GM19099 (cell line): ENCODE results near the gene SLC41A1.

Source experiments
- POLR2A ChIP-seq: IDR thresholded peaks from 3 replicates; pipeline ENCODE4 v1.6.1; 2011; ENCODE audit warnings: low read depth; ENCODE audit not compliant: insufficient read length; ENCODE audit errors: extremely low read depth

SLC41A1 gene

DNA sequence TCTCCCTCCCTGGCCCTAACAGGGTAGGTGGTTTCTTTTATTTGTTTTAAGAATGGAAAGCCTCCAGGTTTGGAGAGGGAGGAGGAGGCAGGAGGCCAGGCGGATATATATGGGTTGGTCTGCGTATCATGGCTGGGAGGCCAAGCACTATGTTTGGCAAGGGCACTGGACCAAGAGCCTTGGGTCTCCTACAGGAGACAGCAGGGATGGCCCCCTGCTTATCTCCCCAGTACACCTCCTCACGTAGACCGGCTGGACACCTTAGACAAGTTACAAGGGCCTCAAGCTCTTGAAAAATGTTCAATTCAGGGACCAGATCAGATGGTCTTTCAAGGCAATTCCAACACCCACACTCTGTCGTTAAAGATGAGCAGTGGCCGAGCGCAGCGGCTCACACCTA lies 10.9 kb downstream of the SLC41A1 start:
- no peak for TF ChIP-seq POLR2A

DNA sequence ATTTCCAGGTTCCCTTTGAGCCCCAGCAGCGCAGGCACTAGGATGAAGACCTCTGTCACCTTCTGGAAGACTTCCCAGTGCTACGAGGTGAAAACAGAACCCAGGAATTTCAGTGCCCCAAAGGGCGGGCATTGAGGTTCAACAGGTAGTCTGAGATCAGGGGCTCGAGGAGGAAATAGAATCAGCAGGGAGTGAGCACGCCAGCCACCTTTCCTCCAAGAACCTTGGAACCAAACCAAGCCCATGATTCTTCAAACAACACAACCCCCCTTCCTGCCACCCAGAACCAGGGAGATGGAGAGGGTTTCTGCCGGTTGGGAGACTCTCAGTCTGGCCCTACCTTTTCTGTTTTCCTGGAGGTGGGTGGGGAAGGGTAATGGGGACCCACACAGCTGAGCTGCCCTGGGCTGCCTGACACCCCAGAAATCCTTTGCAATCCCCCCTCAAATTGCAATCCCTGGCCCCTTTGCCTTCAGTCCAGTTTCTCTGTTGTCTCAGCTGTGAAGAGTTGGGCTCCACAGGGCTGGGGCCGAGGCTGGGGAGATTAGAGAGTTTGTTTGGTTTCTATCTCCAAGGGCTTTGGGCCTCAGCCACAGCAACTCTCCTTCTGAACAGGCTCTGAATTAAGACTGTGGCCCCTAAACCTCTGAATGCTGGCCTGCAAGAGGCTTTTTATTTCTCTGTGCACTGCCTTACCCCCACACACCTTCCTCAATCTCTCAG lies 11.9 kb downstream of the SLC41A1 start:
- no peak for TF ChIP-seq POLR2A

DNA sequence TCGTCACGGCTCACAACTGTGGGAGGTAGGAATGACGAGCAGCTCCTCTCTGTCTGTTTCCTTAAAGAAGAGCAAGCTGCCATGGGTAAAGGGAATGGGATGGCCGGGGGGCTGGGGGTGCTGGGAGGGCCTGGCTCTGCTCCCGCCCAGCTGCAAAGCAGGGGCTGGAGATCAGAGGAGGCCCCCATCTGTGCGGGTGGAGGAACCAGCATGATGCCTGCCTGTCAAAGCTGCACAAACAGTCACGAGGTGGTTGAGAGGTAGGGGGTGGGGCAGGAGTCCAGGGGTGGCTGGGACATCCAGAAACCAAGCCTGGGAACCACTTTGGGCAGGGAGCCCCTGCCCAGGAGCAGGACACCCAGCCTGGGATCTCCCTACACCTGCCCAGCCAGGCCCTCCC lies 12.6 kb downstream of the SLC41A1 start:
- no peak for TF ChIP-seq POLR2A

DNA sequence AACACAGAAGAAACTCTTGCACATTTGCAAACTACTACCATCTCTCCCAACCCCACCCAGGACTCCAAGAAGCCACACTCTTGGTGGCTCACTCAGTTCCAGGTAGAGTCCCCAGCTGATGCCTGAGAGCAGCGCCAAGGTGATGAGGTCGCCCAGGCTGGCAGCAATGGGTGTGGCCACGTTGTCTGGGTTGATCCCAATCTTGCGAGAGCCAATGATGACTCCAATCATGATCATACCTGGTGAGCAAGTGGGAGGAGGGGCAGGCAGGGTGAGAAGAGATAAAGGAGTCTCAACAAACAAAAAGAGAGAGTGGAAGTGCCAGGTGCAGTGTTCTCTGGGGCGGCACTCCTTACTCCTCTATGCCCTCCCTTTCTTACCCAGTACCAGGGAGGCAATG lies 14.4 kb downstream of the SLC41A1 start:
- no peak for TF ChIP-seq POLR2A

DNA sequence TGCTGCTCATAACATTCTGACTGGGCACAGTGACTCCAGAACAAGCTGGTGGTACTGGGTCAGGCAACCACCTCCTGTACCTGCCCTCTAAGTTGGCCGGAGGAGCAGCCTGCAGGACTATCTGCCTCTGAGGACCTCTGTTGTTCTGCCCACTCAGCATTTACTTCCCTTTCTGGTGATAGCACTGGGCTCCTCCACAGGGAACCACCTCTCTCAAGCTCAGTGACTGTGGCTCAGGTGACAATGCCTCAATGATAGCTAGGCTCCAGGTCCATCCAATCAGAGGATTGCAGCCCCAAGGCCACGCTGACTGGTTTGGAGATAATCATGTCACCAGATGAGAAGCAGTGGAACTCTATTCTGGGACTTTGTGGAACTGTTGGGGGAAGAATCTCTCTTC lies 15.8 kb downstream of the SLC41A1 start:
- TF ChIP-seq POLR2A = no peak

DNA sequence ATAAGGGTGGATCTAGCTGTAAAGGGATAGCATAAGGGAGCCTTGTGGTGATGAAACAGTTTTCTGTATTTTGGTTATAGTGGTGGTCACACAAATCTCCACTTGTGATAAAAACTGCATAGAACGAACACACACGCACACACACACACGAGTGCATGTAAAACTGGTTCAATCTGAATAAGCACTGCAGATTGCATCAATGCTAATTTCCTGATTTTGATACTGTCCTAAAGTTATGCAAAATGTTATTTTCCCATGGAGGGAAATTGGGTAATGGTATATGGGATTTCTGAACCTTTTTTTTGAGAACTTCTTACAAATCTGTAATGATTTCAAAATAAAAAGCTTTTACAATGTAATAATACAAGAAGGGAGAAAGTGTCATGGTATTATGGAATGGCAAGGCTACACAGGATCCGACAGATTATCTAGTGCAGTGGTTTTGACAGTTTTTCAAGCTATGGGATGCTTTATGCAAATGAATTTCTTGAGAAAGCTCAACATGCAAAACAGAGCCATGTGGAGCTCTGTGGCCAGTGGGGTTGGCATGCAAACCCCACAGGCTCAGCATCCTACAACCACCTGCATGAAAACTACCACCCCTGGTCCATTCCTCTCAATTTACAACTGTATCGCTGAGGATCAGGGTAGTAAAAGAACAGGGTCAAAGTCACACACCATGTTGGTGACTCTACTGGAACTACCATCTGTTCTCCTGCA lies 18.8 kb downstream of the SLC41A1 start:
- no peak for TF ChIP-seq POLR2A

DNA sequence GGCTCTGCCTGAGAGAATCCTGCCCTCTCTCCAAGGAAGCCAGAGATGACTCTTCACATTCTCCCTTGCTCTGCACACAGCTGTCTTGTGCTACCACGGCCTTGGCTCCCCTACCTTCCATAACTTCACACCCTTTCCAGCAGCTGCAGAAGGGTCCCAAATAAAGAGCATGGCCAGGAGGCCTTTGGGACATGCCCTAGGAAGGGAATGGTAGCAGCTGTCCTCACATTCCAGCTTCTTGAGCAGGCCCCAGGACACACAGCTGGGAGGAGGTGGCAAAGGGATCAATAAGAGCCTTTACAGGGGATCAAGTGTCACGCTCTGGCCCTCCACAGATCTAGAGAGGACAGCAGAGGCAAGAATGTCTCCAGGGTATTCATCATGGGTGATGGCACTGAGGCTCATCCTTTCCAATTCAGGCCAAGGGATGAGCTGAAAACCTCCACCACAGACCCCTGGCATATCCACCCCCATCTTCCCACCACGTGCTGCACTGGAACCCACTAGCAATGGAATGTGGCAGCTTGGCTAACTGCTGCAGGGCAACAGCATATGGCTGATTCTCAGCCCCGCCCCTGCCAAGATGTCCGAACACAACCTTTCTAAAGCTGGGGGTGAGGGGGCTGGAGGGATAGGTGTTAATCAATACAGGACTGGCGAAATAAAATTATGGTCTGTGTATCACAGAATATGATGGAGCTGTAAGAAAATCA lies 19.9 kb downstream of the SLC41A1 start:
- TF ChIP-seq POLR2A = no peak

DNA sequence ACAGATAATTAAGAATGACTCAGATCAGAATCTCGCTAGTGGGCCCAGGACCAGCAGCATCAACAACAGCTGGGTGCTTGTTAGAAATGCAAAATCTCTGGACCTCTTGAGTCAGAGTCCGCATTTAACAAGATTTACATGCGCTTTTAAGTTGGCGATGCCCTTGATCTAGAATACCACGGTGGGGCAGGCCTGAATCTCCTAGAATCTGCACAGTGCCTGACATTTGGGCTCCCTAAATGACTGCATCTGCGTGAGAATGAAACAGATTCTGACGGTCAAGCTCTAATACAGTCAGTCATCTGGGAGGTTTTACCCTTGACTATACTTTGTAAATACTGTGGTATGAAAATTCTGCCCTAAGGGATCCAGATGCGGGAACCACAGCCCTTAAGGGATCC lies 20.5 kb downstream of the SLC41A1 start:
- no peak for TF ChIP-seq POLR2A

DNA sequence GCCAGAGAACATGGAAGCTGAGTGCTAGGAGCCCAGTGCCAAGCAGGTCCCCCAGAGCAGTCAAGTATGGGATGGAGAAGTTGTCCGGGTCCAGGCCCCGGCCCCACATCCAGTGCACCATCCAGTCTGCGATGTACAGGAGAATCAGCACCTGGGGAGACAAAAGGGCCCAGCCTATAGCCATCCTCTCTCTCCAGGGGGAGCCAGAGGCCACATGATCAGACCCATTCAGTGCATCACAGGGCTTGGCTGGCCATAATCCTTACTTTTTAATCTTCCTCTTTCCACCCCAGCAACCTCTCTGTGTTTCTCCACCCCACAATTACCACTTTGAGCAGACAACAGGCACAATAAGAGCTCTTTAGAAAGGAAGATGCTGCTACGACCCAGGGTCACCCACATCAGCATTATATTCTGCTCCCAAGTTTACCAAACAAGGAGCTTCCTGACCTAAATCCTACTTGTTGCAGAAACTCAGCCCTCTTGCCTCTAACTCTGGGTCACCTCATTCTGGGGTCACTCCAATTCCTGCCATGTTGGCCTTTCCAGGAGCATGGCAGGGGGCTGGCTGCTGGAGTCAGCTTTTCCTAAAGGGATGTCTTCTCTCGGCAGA lies 21.3 kb downstream of the SLC41A1 start:
- TF ChIP-seq POLR2A = no peak

DNA sequence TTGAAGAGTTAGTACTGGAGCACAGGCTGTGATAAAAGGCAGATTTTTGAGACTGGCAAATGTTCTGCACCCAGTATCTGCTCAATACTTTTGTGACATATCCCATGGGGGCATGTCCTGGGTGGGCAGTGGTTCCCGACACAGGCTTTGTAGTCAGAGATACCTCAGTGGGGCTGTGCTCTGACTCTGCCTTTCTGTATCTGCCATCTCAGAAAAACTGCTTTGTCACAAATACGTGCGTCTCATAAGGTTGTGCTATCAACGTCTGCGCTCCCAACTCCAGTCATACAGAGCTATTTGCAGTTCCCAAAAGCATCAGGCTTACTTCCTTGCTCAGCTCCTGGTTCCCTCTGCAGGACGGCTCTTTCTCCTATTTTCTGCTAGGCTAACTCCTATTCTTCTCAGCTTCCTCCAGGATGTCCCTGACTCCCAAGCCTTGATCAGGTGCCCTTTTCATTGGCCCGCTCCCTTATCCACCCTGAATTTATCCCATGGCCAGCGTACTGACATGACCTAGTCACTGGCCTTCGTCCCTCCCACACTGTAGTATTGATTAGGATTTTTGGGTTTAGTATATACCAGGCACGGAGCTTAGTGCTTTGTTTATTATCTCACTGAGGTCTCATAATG lies 25.6 kb downstream of the SLC41A1 start:
- TF ChIP-seq POLR2A = no peak

DNA sequence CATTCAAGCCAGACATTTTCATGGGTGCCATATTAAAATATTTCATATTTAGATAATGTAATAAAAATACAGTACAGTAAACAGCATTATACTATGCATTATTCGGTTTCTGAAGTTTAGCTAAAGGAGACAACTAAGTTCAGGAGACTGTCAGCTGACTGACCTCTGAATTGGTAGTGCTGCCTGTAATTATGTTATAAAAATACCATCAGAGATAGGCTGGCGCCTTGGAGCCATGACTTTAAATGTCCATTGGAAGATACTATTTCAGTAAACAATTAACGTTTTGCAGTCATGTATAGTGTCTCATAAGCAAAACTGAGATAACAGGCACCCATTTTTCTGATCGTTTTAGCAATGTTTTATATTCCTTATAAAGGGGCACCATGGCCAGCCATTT lies 26.4 kb downstream of the SLC41A1 start:
- TF ChIP-seq POLR2A = no peak

DNA sequence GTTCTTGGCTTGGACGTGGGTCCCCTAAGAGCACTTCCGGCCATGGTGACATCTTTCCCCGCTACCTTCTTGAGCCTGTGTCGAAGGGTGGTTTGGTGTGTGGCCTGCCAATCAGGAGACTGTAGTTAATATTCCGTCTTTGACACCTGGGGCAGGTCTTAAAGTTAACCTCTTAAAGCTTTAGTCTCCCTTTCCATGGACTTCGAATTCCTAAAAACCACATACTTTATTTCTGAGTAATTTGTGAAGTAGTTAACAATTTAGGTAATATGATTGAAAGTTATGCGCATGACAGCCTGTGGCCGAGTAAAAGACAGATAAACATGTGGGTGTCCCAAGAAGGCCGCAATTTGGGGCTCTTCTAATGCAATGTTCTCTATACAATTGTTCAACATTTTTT lies 27.6 kb downstream of the SLC41A1 start:
- no peak for TF ChIP-seq POLR2A

DNA sequence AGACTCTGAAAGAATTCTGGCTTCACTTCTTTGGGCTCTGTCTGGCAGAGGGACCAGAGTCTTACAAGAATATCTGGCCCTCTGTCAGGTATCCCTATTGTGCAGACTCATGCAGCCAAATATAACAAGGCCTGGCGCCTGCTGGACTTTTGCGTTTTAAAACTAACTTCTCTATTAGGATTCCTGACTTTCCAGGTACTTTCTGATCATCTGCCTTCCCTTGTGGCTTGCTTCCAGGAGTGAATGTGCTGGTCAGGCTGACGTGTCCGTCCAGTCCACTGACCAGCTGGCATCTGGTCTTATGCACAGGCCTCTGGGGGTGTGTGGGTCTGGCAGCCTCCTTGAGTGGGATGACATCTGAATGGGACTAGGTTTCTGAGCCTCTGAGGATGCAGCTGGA lies 29.1 kb downstream of the SLC41A1 start:
- no peak for TF ChIP-seq POLR2A

DNA sequence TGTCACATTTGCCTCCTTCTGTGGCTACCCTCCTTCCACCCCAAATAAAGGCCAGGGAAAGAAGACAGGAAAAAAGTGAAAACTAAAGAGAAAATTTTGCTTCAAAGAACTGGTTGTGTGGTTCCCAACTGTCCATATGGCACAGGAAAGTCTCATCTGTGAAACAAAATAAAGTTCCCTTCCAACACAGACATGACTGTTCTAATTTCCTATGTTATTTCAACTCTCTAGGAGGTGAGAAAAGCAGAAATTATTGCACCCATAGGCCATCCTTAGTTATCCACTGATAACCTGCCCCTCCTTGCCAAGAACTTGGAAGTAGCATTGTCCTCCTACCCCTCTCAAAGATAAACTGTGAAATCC lies 29.6 kb downstream of the SLC41A1 start:
- no peak for TF ChIP-seq POLR2A
